ENCODE results near the gene EHBP1L1. TPM values are rescaled to one million over a fixed set of nuclear protein-coding genes. Genes with fewer than 3 reads are reported as not detected.

The EHBP1L1 gene
- total RNA-seq, 1 donor from 2014 or later, result 10.1 TPM

DNA sequence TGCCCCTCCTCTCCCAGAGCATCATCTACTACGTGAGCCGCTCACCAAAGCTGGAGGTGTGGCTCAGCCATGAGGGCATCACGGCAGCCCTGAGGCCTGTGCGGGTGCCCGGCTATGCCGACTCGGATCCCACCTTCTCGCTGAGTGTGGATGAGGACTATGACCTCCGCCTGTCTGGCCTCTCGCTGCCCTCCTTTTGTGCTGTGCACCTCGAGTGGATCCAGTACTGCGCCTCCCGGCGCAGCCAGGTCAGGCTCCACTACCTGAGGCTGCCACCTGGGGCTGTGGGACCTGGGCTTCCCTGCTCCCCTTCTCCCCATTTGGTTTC, 58.2 kb downstream of the EHBP1L1 start:
- H3K36me3 ChIP-seq (ENCODE audit: insufficient read depth, low read length), result peaks cover 21% of the 10 kb centered on the region
- Mint-ChIP-seq H3K4me1 (ENCODE audit: low read depth, unreplicated experiment) (peaks cover 4% of the 10 kb centered on the region), H3K4me3 (ENCODE audit: unreplicated experiment) (no peak overlapping the region), H3K27me3 (ENCODE audit: low read depth, unreplicated experiment) (no peaks in the 10 kb centered on the region), H3K36me3 (ENCODE audit: low read depth, unreplicated experiment) (peaks cover 3% of the 10 kb centered on the region), H3K27ac (ENCODE audit: unreplicated experiment) (no peak overlapping the region), H3K9me3 (ENCODE audit: unreplicated experiment) (no peaks in the 10 kb centered on the region)
- no peak overlapping the region for H3K9ac ChIP-seq (ENCODE audit: low read length)
- H4K20me1 ChIP-seq (ENCODE audit: insufficient read depth, low read length), result peaks cover 38% of the 10 kb centered on the region
- FAIRE-seq, result no peak
- no peak for DNase-seq (ENCODE audit: low read depth)
- peaks cover 11% of the 10 kb centered on the region for H3K79me2 ChIP-seq (ENCODE audit: insufficient read depth, low read length)
- TF ChIP-seq, protein P1, sequence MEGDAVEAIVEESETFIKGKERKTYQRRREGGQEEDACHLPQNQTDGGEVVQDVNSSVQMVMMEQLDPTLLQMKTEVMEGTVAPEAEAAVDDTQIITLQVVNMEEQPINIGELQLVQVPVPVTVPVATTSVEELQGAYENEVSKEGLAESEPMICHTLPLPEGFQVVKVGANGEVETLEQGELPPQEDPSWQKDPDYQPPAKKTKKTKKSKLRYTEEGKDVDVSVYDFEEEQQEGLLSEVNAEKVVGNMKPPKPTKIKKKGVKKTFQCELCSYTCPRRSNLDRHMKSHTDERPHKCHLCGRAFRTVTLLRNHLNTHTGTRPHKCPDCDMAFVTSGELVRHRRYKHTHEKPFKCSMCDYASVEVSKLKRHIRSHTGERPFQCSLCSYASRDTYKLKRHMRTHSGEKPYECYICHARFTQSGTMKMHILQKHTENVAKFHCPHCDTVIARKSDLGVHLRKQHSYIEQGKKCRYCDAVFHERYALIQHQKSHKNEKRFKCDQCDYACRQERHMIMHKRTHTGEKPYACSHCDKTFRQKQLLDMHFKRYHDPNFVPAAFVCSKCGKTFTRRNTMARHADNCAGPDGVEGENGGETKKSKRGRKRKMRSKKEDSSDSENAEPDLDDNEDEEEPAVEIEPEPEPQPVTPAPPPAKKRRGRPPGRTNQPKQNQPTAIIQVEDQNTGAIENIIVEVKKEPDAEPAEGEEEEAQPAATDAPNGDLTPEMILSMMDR (IDR thresholded peaks at IDR 0.05; ENCODE audit: insufficient read depth, low read depth, low read length), result no peak
- TF ChIP-seq EZH2 (IDR thresholded peaks at IDR 0.05; ENCODE audit: insufficient read depth, low read length), result no peak
- H3K4me1 ChIP-seq (ENCODE audit: insufficient read depth, low read length), result peaks cover 17% of the 10 kb centered on the region
- no peak overlapping the region for H3K4me3 ChIP-seq (ENCODE audit: insufficient read depth, low read depth, low read length)
- no peak overlapping the region for H3K4me2 ChIP-seq (ENCODE audit: low read length)
- no peaks in the 10 kb centered on the region for H3K9me3 ChIP-seq (ENCODE audit: insufficient read depth, low read depth, low read length)
- H3K27me3 ChIP-seq (ENCODE audit: insufficient read depth, low read length), result no peaks in the 10 kb centered on the region
- H3K27ac ChIP-seq (ENCODE audit: low read depth, low read length), result no peak overlapping the region
- H2AFZ ChIP-seq (ENCODE audit: low read depth, low read length), result no peak overlapping the region

DNA sequence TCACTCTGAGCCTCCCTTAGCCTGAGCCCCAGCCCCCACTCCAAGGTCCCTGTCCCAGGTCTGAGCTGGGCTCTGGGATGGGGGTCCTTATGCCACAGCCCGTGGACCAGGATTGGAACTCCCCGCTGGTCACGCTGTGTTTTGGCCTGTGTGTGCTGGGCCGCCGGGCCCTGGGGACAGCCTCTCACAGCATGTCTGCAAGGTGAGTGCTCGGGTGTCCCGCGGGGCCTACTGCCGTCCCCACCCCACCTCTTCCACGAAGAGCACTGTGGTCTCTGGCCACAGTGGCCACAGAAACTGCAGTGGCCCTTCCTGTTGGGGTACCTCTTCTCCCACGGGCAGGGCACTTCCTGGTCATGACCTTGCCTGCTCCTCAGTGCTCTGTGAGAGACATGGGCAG, 58.6 kb downstream of the EHBP1L1 start:
- no peaks in the 10 kb centered on the region for H3K27me3 Mint-ChIP-seq (ENCODE audit: low read depth, unreplicated experiment)
- no peak overlapping the region for H3K27ac ChIP-seq (ENCODE audit: low read depth, low read length)
- peaks cover 38% of the 10 kb centered on the region for H4K20me1 ChIP-seq (ENCODE audit: insufficient read depth, low read length)
- H3K36me3 ChIP-seq (ENCODE audit: insufficient read depth, low read length), result peaks cover 21% of the 10 kb centered on the region
- H3K4me3 ChIP-seq (ENCODE audit: insufficient read depth, low read depth, low read length), result no peak overlapping the region
- peaks cover 4% of the 10 kb centered on the region for H3K4me1 Mint-ChIP-seq (ENCODE audit: low read depth, unreplicated experiment)
- no peak overlapping the region for H2AFZ ChIP-seq (ENCODE audit: low read depth, low read length)
- H3K79me2 ChIP-seq (ENCODE audit: insufficient read depth, low read length), result peaks cover 11% of the 10 kb centered on the region
- no peak overlapping the region for H3K27ac Mint-ChIP-seq (ENCODE audit: unreplicated experiment)
- no peaks in the 10 kb centered on the region for H3K27me3 ChIP-seq (ENCODE audit: insufficient read depth, low read length)
- FAIRE-seq (no peak), DNase-seq (ENCODE audit: low read depth) (no peak)
- H3K36me3 Mint-ChIP-seq (ENCODE audit: low read depth, unreplicated experiment), result peaks cover 3% of the 10 kb centered on the region
- no peaks in the 10 kb centered on the region for H3K9me3 ChIP-seq (ENCODE audit: insufficient read depth, low read depth, low read length)
- peaks cover 17% of the 10 kb centered on the region for H3K4me1 ChIP-seq (ENCODE audit: insufficient read depth, low read length)
- TF ChIP-seq, protein P1 (IDR thresholded peaks at IDR 0.05; ENCODE audit: insufficient read depth, low read depth, low read length), result no peak
- TF ChIP-seq EZH2 (IDR thresholded peaks at IDR 0.05; ENCODE audit: insufficient read depth, low read length), result no peak
- no peaks in the 10 kb centered on the region for H3K9me3 Mint-ChIP-seq (ENCODE audit: unreplicated experiment)
- no peak overlapping the region for H3K4me3 Mint-ChIP-seq (ENCODE audit: unreplicated experiment)
- H3K4me2 ChIP-seq (ENCODE audit: low read length), result no peak overlapping the region
- no peak overlapping the region for H3K9ac ChIP-seq (ENCODE audit: low read length)

DNA sequence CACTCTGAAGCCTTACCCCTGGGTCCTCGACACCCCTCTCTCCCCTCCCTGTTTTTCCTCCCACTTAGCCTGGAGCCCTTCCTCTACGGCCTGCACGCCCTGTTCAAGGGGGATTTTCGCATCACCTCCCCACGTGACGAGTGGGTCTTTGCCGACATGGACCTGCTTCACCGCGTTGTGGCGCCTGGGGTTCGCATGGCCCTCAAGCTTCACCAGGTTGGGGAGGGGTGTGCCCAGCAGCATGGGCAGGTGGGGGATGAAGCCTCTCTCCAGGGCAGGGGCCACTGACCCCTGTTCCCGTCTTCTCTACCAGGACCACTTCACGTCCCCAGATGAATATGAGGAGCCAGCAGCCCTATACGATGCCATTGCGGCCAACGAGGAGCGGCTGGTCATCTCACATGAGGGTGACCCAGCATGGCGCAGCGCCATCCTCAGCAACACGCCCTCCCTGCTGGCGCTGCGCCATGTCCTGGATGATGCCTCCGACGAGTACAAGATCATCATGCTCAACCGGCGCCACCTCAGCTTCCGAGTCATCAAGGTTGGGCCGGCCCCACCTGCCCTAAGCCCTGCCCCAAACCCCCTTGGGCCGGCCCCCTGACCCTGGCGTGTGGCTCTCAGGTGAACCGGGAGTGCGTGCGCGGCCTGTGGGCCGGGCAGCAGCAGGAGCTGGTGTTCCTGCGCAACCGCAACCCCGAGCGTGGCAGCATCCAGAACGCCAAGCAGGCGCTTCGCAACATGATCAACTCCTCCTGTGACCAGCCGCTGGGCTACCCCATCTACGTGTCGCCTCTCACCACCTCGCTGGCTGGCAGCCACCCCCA, 59.3 kb downstream of the EHBP1L1 start:
- Histone ChIP-seq H3K27ac (ENCODE audit: low read depth, low read length) (no peak overlapping the region), H3K4me1 (ENCODE audit: insufficient read depth, low read length) (peaks cover 17% of the 10 kb centered on the region), H3K36me3 (ENCODE audit: insufficient read depth, low read length) (peaks cover 21% of the 10 kb centered on the region), H3K4me2 (ENCODE audit: low read length) (no peak overlapping the region), H4K20me1 (ENCODE audit: insufficient read depth, low read length) (peaks cover 42% of the 10 kb centered on the region), H2AFZ (ENCODE audit: low read depth, low read length) (no peak overlapping the region), H3K79me2 (ENCODE audit: insufficient read depth, low read length) (peaks cover 15% of the 10 kb centered on the region), H3K4me3 (ENCODE audit: insufficient read depth, low read depth, low read length) (no peak overlapping the region), H3K9me3 (ENCODE audit: insufficient read depth, low read depth, low read length) (no peaks in the 10 kb centered on the region), H3K9ac (ENCODE audit: low read length) (peak overlapping the region; percentile 10), H3K27me3 (ENCODE audit: insufficient read depth, low read length) (no peaks in the 10 kb centered on the region)
- H3K36me3 Mint-ChIP-seq (ENCODE audit: low read depth, unreplicated experiment), result peaks cover 3% of the 10 kb centered on the region
- peak overlapping the region; percentile 4 for H3K27ac Mint-ChIP-seq (ENCODE audit: unreplicated experiment)
- no peaks in the 10 kb centered on the region for H3K9me3 Mint-ChIP-seq (ENCODE audit: unreplicated experiment)
- peaks cover 4% of the 10 kb centered on the region for H3K4me1 Mint-ChIP-seq (ENCODE audit: low read depth, unreplicated experiment)
- FAIRE-seq (no peak), DNase-seq (ENCODE audit: low read depth) (no peak)
- TF ChIP-seq, protein P1 (IDR thresholded peaks at IDR 0.05; ENCODE audit: insufficient read depth, low read depth, low read length), result no peak
- TF ChIP-seq EZH2 (IDR thresholded peaks at IDR 0.05; ENCODE audit: insufficient read depth, low read length), result no peak
- H3K4me3 Mint-ChIP-seq (ENCODE audit: unreplicated experiment), result no peak overlapping the region
- no peaks in the 10 kb centered on the region for H3K27me3 Mint-ChIP-seq (ENCODE audit: low read depth, unreplicated experiment)
